HG03575 (cell line): ENCODE results near the gene CNGA4.
"Not testable (repeated sequence)": the region's sequence is repeated elsewhere in the genome, so short reads cannot be mapped to it uniquely, and the experiment has no call there.

Experiments used
- ATAC-seq: cut with Tn5 transposase; IDR thresholded peaks from one replicate; pipeline ENCODE4 v1.9.1; 2021; ENCODE audit not compliant: unreplicated experiment, insufficient number of reproducible peaks, low FRiP score; ENCODE audit errors: extremely low read depth

CNGA4 gene

GRCh38 chr11:6251990-6252473, 13.1 kb downstream of the CNGA4 start:
- no peak for ATAC-seq

- ATAC-seq, result peak; percentile 63
Measured at GRCh38 chr11:6253197-6253596, 14.3 kb downstream of the CNGA4 start.

GRCh38 chr11:6258141-6258540, 19.3 kb downstream of the CNGA4 start:
- no peak for ATAC-seq

GRCh38 chr11:6258571-6259081, 19.7 kb downstream of the CNGA4 start:
- no peak for ATAC-seq

GRCh38 chr11:6260207-6260726, 21.4 kb downstream of the CNGA4 start:
- no peak for ATAC-seq

GRCh38 chr11:6263662-6264061, 24.8 kb downstream of the CNGA4 start:
- ATAC-seq, result no peak

- no peak for ATAC-seq
Measured at GRCh38 chr11:6268820-6269219, 29.9 kb downstream of the CNGA4 start.

- no peak for ATAC-seq
Measured at GRCh38 chr11:6269994-6270393, 31.1 kb downstream of the CNGA4 start.

- no peak for ATAC-seq
Measured at GRCh38 chr11:6270584-6271246, 31.8 kb downstream of the CNGA4 start.

- ATAC-seq, result no peak
Measured at GRCh38 chr11:6271598-6271997, 32.7 kb downstream of the CNGA4 start.

- no peak for ATAC-seq
Measured at GRCh38 chr11:6273188-6273587, 34.3 kb downstream of the CNGA4 start.

- ATAC-seq, result not testable (repeated sequence)
Measured at GRCh38 chr11:6280809-6281208, 41.9 kb downstream of the CNGA4 start.

GRCh38 chr11:6283453-6284023, 44.6 kb downstream of the CNGA4 start:
- ATAC-seq, result no peak

GRCh38 chr11:6284250-6284649, 45.4 kb downstream of the CNGA4 start:
- ATAC-seq, result no peak

GRCh38 chr11:6285019-6285418, 46.1 kb downstream of the CNGA4 start:
- no peak for ATAC-seq
